WTC11 (cell line): Measurements from ENCODE around the gene ADAM11. TPM values are rescaled to one million over a fixed set of nuclear protein-coding genes. Genes with fewer than 3 reads are reported as not detected.

ENCODE experiments used
- ATAC-seq: fragments of 200-7000 bp; cut with Tn5 transposase; 2 replicates; pipeline ENCODE4 v1.10.0; 2021; ENCODE audit warnings: mild to moderate bottlenecking, moderate library complexity
- CTCF ChIA-PET: fragments of 300-600 bp; sonication (Branson Sonifier 250); formaldehyde crosslinking; loops from one replicate; lab custom pipeline; 2021; ENCODE audit warnings: antibody characterized with exemption; lab: Charles Lee
- POLR2A ChIA-PET: fragments of 350-600 bp; sonication (Branson Sonifier 250); formaldehyde crosslinking; loops from one replicate; lab custom pipeline; 2021; ENCODE audit warnings: antibody characterized with exemption; lab: Charles Lee
- DNase-seq: peaks from one replicate; pipeline ENCODE4 v3.0.0; 2021; ENCODE audit warnings: low spot score
- H3K27ac Mint-ChIP-seq: 2 replicates; pipeline ENCODE4 v1.8.0; 2021; ENCODE audit warnings: mixed read lengths
- H3K27me3 Mint-ChIP-seq: 2 replicates; pipeline ENCODE4 v1.8.0; 2021; ENCODE audit warnings: low read depth, mild to moderate bottlenecking, moderate library complexity, mixed read lengths
- H3K36me3 Mint-ChIP-seq: 2 replicates; pipeline ENCODE4 v1.8.0; 2021; ENCODE audit warnings: mixed read lengths
- H3K4me1 Mint-ChIP-seq: 2 replicates; pipeline ENCODE4 v1.8.0; 2022; ENCODE audit warnings: mixed read lengths
- H3K4me3 Mint-ChIP-seq: 2 replicates; pipeline ENCODE4 v1.8.0; 2021; ENCODE audit warnings: mild to moderate bottlenecking, moderate library complexity, mixed read lengths
- H3K9me3 Mint-ChIP-seq: 2 replicates; pipeline ENCODE4 v1.8.0; 2021; ENCODE audit warnings: mixed read lengths
- AR ChIP-seq: fragments of 250-450 bp; sonication (Bioruptor Pico); IDR thresholded peaks from 2 replicates; pipeline ENCODE4 v1.9.0; 2021; ENCODE audit warnings: mild to moderate bottlenecking
- ATF2 ChIP-seq: sonication (generic); formaldehyde crosslinking; IDR thresholded peaks from 2 replicates; pipeline ENCODE4 v1.8.1; 2022; ENCODE audit warnings: low read depth, missing genetic modification reagents, borderline replicate concordance
- CREM ChIP-seq: sonication (generic); formaldehyde crosslinking; IDR thresholded peaks from 2 replicates; pipeline ENCODE4 v1.8.1; 2022; ENCODE audit warnings: mild to moderate bottlenecking, missing genetic modification reagents, moderate library complexity
- ELF4 ChIP-seq: sonication (generic); formaldehyde crosslinking; IDR thresholded peaks from 2 replicates; pipeline ENCODE4 v1.8.1; 2022; ENCODE audit warnings: low read depth, mild to moderate bottlenecking, moderate library complexity, missing genetic modification reagents
- GABPB1 ChIP-seq: sonication (generic); formaldehyde crosslinking; IDR thresholded peaks from 2 replicates; pipeline ENCODE4 v1.8.1; 2023; ENCODE audit warnings: mild to moderate bottlenecking, missing genetic modification reagents
- GRHL2 ChIP-seq: fragments of 250-450 bp; sonication (Bioruptor Pico); IDR thresholded peaks from 2 replicates; pipeline ENCODE4 v1.8.0; 2022; ENCODE audit warnings: mild to moderate bottlenecking, moderate library complexity; ENCODE audit not compliant: insufficient replicate concordance, severe bottlenecking
- GTF2I ChIP-seq: fragments of 250-450 bp; sonication (Bioruptor Pico); conservative IDR thresholded peaks from 2 replicates; pipeline ENCODE4 v1.4.0; 2021; ENCODE audit warnings: mild to moderate bottlenecking
- MAX ChIP-seq: sonication (generic); formaldehyde crosslinking; IDR thresholded peaks from 2 replicates; pipeline ENCODE4 v1.8.0; 2022; ENCODE audit warnings: mild to moderate bottlenecking, missing genetic modification reagents
- MXD4 ChIP-seq: fragments of 250-450 bp; sonication (Bioruptor Pico); IDR thresholded peaks from 2 replicates; pipeline ENCODE4 v1.8.0; 2021; ENCODE audit warnings: mild to moderate bottlenecking, moderate library complexity, borderline replicate concordance
- MYBL2 ChIP-seq: sonication (generic); formaldehyde crosslinking; IDR thresholded peaks from 2 replicates; pipeline ENCODE4 v1.8.1; 2023; ENCODE audit warnings: mild to moderate bottlenecking, moderate library complexity, missing genetic modification reagents
- NFATC4 ChIP-seq: fragments of 250-450 bp; sonication (Bioruptor Pico); IDR thresholded peaks from 2 replicates; pipeline ENCODE4 v1.9.0; 2021; ENCODE audit warnings: mild to moderate bottlenecking
- NFE2L1 ChIP-seq: sonication (generic); formaldehyde crosslinking; IDR thresholded peaks from 2 replicates; pipeline ENCODE4 v1.8.1; 2023; ENCODE audit warnings: missing genetic modification reagents
- NFYB ChIP-seq: sonication (generic); formaldehyde crosslinking; conservative IDR thresholded peaks from 2 replicates; pipeline ENCODE4 v1.8.0; 2022; ENCODE audit warnings: low read depth, missing genetic modification reagents
- NR1H2 ChIP-seq: sonication (generic); formaldehyde crosslinking; IDR thresholded peaks from 2 replicates; pipeline ENCODE4 v1.9.0; 2021; ENCODE audit warnings: mild to moderate bottlenecking, moderate library complexity, missing genetic modification reagents
- NR2C2 ChIP-seq: sonication (generic); formaldehyde crosslinking; IDR thresholded peaks from 2 replicates; pipeline ENCODE4 v1.8.0; 2022; ENCODE audit warnings: mild to moderate bottlenecking, missing genetic modification reagents
- PREB ChIP-seq: sonication (generic); formaldehyde crosslinking; IDR thresholded peaks from 2 replicates; pipeline ENCODE4 v1.8.1; 2022; ENCODE audit warnings: mild to moderate bottlenecking, missing genetic modification reagents, moderate library complexity, borderline replicate concordance
- RELA ChIP-seq: sonication (generic); formaldehyde crosslinking; IDR thresholded peaks from 2 replicates; pipeline ENCODE4 v1.8.1; 2022; ENCODE audit warnings: missing genetic modification reagents, mild to moderate bottlenecking, borderline replicate concordance
- SMAD3 ChIP-seq: sonication (generic); formaldehyde crosslinking; IDR thresholded peaks from 2 replicates; pipeline ENCODE4 v1.8.0; 2022; ENCODE audit warnings: missing genetic modification reagents, mild to moderate bottlenecking, borderline replicate concordance
- SOX15 ChIP-seq: fragments of 250-450 bp; sonication (Bioruptor Pico); IDR thresholded peaks from 2 replicates; pipeline ENCODE4 v1.9.0; 2021; ENCODE audit warnings: mild to moderate bottlenecking
- SP1 ChIP-seq: sonication (generic); formaldehyde crosslinking; conservative IDR thresholded peaks from 2 replicates; pipeline ENCODE4 v1.8.1; 2022; ENCODE audit warnings: missing genetic modification reagents
- TEAD1 ChIP-seq: sonication (generic); formaldehyde crosslinking; IDR thresholded peaks from 2 replicates; pipeline ENCODE4 v1.8.0; 2022; ENCODE audit warnings: mild to moderate bottlenecking, missing genetic modification reagents
- TEAD4 ChIP-seq: sonication (generic); formaldehyde crosslinking; IDR thresholded peaks from 2 replicates; pipeline ENCODE4 v1.8.0; 2022; ENCODE audit warnings: mild to moderate bottlenecking, missing genetic modification reagents
- ZMAT4 ChIP-seq: fragments of 250-450 bp; sonication (Bioruptor Pico); IDR thresholded peaks from 2 replicates; pipeline ENCODE4 v1.9.0; 2021; ENCODE audit warnings: mild to moderate bottlenecking
- ZNF121 ChIP-seq: sonication (generic); formaldehyde crosslinking; IDR thresholded peaks from 2 replicates; pipeline ENCODE4 v1.8.0; 2023; ENCODE audit warnings: missing genetic modification reagents
- ZNF263 ChIP-seq: sonication (generic); formaldehyde crosslinking; IDR thresholded peaks from 2 replicates; pipeline ENCODE4 v1.8.1; 2022; ENCODE audit warnings: low read depth, mild to moderate bottlenecking, moderate library complexity, missing genetic modification reagents
- ZNF317 ChIP-seq: sonication (generic); formaldehyde crosslinking; IDR thresholded peaks from 2 replicates; pipeline ENCODE4 v1.8.1; 2023; ENCODE audit warnings: low read depth, mild to moderate bottlenecking, moderate library complexity, missing genetic modification reagents, borderline replicate concordance
- total RNA-seq: library from RNA; stranded (reverse); gene quantifications from 3 replicates; pipeline ENCODE4 v1.2.3, GENCODE V29; 2021
- TF ChIP-seq, protein P1 (sequence below): sonication (generic); formaldehyde crosslinking; IDR thresholded peaks from 2 replicates; pipeline ENCODE4 v1.8.1; 2023; ENCODE audit warnings: mild to moderate bottlenecking, missing genetic modification reagents, moderate library complexity
- TF ChIP-seq, protein P2 (sequence below): sonication (generic); formaldehyde crosslinking; IDR thresholded peaks from 2 replicates; pipeline ENCODE4 v1.8.1; 2022; ENCODE audit warnings: missing genetic modification reagents, borderline replicate concordance

The ADAM11 gene
- total RNA-seq, 1 experiment from 2014 or later: 3.0 TPM

GRCh38 chr17:44734272-44734671 lies 24.5 kb upstream of the ADAM11 start:
- ATAC-seq: no peak
- TF ChIP-seq SP1 (no peak), ATF2 (CRISPR knock-in tag) (no peak), AR (CRISPR knock-in tag) (no peak), NFE2L1 (CRISPR knock-in tag) (no peak), GRHL2 (CRISPR knock-in tag) (no peak), GTF2I (no peak), TEAD4 (CRISPR knock-in tag) (no peak), ZNF317 (CRISPR knock-in tag) (no peak), ZNF263 (CRISPR knock-in tag) (no peak), CREM (no peak), PREB (no peak), TEAD1 (CRISPR knock-in tag) (no peak), GABPB1 (no peak), NFYB (CRISPR knock-in tag) (no peak), NR2C2 (no peak), MAX (CRISPR knock-in tag) (no peak), ELF4 (CRISPR knock-in tag) (no peak), NR1H2 (no peak)
- TF ChIP-seq, protein P1, sequence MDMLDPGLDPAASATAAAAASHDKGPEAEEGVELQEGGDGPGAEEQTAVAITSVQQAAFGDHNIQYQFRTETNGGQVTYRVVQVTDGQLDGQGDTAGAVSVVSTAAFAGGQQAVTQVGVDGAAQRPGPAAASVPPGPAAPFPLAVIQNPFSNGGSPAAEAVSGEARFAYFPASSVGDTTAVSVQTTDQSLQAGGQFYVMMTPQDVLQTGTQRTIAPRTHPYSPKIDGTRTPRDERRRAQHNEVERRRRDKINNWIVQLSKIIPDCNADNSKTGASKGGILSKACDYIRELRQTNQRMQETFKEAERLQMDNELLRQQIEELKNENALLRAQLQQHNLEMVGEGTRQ: no peak
- peaks cover 55% of the 10 kb centered on the region for H3K36me3 Mint-ChIP-seq
- no peak for DNase-seq
- ChIA-PET CTCF (interaction anchor here (0.8 to 1.1 kb wide), 2 partner anchors 44 to 158 kb away, joined by 4 read pairs; no protein-coding TSS in a partner anchor), POLR2A (no interaction called here)
- H3K4me1 Mint-ChIP-seq: peaks cover 11% of the 10 kb centered on the region
- no peak overlapping the region for H3K4me3 Mint-ChIP-seq
- no peak overlapping the region for H3K27ac Mint-ChIP-seq
- H3K9me3 Mint-ChIP-seq: no peaks in the 10 kb centered on the region
- no peaks in the 10 kb centered on the region for H3K27me3 Mint-ChIP-seq

DNA sequence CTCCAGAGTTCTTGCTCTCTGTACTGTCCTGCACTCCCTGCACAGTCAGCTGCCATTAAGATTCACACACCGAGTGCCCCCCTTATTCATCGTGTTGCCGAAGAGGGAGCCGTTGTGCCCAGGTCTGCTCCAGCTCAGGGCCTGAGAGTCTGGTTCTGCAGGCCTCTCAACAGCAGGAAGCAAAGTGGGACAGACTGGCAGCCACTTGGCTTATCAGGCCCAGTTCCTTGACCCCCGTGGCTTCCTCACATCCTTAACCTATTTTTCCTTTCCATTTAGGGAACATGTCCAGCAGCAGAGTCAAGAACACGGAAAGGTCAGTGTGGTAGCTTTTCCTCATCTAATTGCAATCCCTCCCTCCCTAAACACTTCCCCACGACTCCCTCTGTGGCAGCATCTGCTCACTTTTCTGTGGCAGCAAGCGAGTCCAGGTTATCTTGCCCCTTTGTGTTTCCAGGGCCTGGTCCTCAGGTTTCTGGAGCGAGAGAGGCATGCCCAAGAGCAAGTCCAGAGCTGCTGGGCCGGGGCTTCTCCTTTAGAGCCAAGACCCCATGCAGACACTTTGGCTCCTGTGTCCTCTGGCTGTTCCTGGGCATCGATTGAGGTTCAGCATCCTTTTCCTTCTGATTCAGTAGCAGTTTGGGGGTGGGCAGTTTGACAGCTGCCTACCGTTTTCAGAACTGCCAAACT lies 22.1 kb upstream of the ADAM11 start:
- no peaks in the 10 kb centered on the region for H3K27me3 Mint-ChIP-seq
- no peak overlapping the region for H3K27ac Mint-ChIP-seq
- H3K4me3 Mint-ChIP-seq: no peak overlapping the region
- TF ChIP-seq MYBL2 (CRISPR knock-in tag) (no peak), RELA (CRISPR knock-in tag) (no peak), ZNF121 (CRISPR knock-in tag) (no peak), GTF2I (no peak), NFATC4 (no peak), SMAD3 (no peak), SOX15 (CRISPR knock-in tag) (no peak), ZMAT4 (CRISPR knock-in tag) (no peak), MXD4 (CRISPR knock-in tag) (no peak)
- TF ChIP-seq, protein P2, sequence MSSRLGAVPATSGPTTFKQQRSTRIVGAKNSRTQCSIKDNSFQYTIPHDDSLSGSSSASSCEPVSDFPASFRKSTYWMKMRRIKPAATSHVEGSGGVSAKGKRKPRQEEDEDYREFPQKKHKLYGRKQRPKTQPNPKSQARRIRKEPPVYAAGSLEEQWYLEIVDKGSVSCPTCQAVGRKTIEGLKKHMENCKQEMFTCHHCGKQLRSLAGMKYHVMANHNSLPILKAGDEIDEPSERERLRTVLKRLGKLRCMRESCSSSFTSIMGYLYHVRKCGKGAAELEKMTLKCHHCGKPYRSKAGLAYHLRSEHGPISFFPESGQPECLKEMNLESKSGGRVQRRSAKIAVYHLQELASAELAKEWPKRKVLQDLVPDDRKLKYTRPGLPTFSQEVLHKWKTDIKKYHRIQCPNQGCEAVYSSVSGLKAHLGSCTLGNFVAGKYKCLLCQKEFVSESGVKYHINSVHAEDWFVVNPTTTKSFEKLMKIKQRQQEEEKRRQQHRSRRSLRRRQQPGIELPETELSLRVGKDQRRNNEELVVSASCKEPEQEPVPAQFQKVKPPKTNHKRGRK: no peak
- H3K9me3 Mint-ChIP-seq: no peaks in the 10 kb centered on the region
- H3K36me3 Mint-ChIP-seq: peaks cover 53% of the 10 kb centered on the region
- ChIA-PET CTCF (interaction anchor here (0.5 to 2.4 kb wide), 2 partner anchors 9 to 203 kb away, joined by 5 to 6 read pairs; no protein-coding TSS in a partner anchor), POLR2A (no interaction called here)
- DNase-seq (no peak), ATAC-seq (no peak)
- H3K4me1 Mint-ChIP-seq: peaks cover 11% of the 10 kb centered on the region
